Midbrain (tissue), 1 donor: ENCODE data around the gene SOHLH1.

Source experiments
- DNase-seq: peaks from one replicate; lab custom pipeline; 2025; lab: John Stamatoyannopoulos, UW

Gene SOHLH1

DNA sequence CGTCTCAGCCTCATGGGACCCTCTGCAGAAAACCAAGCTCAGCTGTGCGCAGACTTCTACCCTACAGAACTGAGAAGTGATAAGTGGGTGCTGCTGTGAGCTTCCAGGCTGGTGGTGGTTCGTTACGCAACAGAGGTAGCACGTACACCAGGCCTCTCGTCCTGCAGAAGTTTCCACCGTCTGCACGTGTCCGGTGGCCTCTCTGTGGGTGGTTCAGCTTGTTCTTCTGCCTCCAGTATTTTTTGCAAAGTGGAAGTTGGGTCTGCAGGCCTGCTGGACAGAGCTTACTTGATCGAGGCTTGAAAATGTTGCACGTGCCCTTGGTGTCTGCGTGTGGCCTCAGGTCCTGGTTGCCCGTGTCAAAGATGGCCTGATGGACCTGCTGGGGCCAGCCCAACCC is 30.2 kb upstream of the SOHLH1 start:
- no peak for DNase-seq

DNA sequence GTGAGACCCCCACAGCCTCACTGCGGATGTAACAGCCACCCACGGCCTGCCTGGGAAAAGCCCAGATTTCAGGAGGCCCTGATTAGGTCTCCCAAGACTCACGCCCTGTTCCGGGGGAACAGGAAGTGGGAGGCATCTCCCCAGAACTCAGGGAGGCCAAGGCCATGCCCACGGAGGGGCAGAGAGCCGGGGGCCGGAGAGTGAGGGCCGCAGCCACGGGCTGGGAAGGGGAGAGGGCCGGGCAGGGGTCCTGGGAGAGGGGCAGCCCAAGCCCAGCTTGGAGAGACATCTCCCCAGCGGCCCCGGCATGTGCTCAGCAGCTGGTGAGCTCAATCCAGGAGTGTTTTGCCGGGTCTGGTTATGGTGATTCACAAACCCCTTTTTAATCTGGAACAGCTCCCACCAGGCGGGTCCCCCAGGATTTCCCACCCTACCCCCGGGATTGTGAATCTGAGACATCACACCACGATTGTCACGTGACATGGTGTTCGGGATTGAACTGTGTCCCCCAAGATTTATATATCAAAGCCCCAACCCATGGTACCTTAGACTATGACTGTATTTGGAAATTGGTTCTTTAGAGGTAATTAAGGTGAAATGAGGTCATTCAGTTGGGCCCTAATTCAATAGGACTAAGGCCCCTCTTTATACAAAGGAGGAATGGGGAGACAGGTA is 29.3 kb upstream of the SOHLH1 start:
- DNase-seq, result no peak

DNA sequence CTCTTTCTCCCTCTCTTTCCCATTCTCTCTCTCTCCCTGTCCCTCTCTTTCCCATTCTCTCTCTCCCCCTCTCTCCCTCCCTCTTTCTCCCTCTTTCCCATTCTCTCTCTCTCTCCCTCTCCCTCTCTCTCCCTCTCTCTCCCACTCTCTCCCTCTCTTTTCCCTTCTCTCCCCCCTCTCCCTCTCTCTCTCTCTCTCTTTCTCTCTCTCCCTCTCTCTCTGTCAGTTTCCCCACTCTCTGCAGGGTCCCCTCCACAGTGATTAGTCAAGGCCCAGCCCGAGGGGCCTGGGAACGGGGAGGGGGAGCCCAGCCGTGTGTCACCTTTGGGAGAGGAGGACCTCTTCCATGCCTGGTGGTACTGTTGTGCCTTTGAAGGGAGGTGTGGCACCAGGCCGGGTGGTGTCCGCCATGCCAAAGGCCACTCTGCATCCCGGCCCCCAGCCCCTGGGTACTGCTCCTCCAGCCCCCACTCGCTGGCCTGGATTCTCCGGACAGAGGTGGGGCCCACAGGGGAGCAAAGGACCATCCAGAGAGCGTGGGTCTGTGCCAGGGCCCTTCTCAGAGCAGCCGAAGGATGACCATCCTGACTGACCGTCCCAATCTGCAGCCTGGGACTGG is 28.1 kb upstream of the SOHLH1 start:
- no peak for DNase-seq

DNA sequence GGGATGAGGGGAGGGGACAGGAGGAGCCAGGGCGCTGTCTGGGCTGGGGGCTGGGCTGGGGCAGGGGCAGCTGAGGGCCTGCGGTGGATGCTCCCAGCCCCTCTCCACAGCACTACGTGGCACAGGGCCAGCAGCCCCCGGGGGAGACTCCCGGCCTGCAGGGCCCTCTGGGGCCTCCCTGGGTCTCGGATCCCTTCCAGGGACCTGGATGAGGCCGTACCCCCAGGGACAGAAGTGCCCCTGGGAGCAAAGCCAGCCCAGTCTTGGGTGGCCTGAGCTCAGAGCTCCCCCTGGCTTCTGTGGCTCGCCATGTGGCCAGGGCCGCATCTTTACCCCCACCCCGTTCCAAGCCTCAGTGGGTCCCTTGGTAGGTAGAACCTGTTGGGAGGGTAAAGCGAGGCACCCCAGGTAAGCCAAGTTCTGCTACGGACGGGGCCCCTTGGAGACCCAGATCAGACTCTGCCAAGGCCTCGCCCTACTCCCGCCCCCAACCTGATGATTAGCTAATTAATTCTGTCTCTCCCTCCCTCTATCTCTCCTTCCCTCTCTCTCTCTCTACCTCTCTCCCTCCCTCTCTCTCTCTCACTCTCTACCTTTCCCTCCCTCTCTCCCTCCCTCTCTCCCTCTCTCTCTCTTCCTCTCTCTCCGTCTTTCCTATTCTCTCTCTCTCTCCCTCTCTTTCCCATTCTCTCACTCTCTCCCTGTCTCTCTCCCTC is 27.0 kb upstream of the SOHLH1 start:
- no peak for DNase-seq

DNA sequence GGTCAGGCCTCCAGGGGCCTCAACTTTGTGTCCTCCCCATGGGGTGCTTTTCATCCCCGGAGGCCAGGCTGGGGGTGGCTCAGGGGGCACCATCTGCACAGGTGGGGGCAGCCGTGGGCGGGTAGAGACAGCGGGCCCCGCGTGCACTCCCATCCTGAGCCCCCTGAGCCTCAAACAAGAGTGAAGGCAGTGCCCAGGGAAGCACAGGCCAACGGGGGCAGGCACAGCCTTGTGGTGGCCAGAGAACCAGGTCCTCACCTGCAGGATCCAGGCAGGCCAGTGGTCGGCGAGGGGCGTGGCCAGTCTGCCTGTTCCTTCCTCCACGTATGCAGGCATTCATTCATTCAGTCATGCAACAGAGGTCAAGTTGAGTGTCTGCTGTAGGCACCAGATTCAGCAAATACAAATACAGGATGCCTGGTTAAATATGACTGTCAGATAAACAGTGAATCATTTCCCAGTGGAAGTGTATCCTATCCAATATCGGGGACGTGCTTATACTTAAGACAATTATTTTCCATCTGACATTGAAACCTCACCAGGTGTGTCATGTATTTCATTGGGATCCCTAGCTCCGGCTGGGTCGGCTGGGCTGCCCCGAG is 25.0 kb upstream of the SOHLH1 start:
- no peak for DNase-seq

DNA sequence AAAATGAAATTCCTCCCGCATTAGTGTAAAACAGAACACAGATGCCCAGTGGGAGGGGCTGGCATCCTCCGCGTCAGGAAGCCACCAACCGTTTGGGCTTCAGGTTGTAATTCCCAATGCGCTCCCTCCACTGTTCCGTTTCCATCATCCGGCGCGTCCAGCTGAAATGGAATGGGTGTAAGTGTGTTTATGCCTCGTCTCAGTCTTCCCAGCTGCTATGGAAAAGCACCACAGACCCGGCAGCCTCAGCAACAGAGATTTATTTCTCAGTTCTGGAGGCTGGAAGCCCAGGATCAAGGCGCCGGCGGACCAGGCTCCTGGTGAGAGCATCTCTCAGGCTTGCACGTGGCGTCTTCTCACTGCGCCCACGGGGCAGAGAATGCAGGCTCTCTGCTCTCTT is 23.1 kb upstream of the SOHLH1 start:
- no peak for DNase-seq

DNA sequence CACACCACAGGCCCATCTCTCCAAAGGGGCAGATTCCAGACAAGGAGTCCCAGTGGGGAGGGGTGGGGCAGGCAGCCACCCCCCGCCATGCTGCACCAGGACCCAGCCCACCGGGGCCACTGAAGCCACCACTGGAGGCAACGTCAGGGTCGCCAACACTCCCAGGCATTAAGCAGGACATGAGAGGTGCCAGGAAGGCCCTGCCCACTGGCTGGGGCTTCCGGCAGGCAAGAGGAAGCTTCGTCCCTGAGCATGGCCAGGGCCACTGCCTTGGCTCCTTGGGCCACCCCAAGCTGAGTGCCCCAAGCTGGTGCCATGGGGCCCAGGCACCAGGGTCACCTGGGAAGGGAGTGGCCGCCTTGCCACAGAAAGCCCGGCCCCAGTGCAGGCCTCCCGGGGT is 20.2 kb upstream of the SOHLH1 start:
- no peak for DNase-seq

DNA sequence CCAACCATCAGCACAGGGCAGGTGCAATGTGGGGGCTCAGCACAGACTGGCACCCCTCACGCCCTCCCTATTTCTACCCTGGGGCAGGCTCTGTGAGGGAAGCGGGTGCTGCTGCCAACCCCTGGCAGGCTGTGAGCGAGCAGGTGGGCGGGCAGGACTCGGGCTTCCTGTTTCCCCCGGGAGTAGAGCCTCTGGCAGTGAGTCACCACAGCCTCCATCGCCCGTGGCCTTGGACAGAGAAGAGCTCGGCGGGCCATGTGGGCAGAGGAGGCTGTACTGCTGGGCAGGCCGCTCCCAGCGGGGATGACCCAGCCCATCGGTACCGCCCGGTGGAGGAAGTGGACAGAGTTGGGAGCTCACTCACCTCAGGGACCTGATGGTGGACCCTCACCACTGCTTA is 19.3 kb upstream of the SOHLH1 start:
- DNase-seq, result no peak

DNA sequence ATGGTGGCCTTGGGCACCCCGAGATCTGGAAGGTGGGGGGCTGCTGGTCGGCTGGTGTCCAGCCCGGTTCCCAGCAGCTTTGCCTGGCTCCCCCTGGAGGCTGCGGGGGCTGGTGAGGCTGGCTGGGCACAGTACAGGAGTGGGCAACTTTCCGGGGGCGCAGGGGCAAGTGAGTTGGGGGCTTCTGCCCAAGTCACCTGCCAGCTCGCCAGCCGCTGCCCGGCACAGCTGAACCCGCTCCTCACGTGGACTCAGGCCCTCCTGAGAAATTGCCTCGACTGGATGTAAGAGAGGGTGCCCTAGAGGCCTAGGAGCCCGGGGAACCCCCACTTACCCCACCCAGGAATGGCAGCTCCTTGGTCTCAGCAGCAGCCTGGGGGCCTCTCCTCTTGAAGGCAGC is 18.1 kb upstream of the SOHLH1 start:
- DNase-seq, result no peak

DNA sequence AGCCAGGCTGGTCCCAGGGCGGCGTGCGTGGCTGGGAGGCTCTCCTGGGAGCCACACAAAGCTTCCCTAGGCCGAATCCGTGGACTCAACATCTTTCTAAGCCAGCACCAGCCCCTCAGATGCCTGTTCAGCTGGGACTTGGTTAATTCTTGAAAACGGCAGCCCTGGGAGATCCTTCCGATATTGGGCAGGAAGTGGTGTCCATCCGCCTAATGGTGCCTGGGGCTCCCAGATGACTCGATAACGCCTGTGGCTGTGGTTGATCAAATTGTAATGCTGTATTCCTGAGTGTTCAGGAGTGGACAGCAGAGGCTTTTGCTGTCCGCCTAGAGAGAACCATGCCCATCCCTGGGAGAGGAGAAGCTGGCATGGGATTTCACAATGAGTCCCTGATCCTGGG is 16.8 kb upstream of the SOHLH1 start:
- no peak for DNase-seq

DNA sequence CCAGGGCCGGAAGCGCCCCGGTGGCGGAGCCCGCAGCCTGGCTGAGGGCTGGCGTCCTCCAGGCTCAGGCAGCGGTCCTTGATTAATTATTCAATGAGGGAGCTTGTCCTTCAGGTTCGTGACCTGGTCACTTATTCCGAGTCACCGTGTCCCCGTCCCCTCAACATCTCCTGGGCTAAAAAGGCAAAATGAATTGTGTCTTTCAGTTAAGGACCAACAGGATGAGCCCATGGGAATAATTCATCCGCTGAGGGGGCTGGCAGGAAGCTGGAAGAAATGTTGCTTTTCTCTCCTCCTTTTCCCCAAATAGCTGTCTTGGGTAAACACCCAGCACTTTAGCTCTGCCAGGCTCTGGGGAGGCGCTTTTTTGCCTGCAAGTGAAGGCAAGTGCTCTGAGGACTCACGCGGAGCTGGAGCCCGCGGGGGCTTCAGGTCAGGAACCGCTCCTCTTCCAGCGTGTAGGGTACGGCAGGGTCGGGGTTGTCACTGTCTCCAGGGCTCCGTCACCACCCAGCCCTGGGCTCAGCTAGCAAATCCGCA is 15.8 kb upstream of the SOHLH1 start:
- DNase-seq, result no peak

DNA sequence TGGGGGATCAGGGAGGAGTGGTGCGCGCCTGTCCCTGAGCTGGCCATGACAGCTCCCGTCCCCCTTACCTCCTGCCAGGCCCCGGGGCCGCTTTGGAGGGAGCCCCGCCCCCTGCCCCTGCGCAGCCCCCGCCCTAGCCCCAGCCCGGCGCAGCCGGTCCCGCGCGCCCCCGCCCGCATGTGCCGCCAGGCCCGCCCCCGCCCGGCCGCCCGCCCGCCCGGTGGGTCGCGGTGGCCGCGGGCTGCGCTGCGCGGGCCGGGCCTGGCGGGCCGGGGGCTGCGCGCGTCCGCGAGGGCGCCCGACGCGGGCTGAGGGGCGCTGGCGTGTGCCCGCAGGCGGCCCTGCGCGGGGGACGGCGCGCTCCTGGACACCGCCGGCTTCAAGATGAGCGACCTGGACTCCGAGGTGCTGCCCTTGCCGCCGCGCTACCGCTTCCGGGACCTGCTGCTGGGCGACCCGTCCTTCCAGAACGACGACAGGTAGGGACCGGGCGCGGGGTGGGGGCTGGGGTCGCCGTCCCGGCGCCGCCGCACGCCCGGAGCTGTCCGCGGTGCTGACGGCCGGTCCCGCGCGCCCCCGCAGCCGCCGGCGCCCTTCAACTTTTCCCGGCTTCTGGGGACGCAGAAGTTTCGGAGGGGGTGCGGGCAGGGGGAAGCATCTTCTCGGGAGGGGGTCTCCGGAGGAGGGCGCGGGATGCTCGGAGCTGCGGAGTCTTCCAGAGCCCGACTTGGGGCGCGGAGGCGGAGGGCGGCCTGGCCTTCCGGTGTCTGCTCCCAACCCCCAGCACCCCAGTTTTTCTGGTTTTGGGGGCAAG is 15.2 kb upstream of the SOHLH1 start:
- no peak for DNase-seq

DNA sequence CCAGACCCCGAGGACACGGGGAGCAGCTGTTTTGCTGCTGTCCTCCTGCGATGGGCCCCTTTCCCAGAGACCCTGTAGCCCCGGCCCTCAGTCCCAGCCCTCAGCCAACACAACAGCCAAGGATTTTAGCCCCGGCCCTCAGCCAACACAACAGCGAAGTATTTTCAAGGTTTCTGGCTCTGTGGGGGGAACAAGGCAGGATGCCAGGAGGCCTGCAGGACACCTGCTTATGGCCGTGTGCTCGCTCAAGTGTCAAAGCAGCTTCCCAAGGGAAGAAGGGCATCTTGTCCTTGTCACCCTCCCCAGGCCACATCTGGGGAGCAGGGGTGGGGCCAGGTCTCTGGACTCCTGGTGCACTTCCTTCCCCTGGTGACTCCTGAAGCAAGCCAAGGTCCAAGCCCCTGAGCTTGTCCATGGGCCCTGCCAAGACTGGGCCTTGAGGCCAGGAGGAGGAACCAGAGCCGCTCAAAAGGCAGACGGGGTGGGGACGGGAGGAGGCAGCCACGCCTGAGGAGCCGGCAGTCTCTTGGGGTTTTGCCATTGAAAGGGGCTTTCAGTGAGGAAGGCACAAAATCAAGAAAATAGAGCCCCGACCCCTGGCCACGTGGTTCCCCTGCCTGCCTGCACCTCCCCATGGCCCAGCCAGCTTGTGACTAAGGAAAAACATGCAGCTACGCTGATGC is 13.5 kb upstream of the SOHLH1 start:
- no peak for DNase-seq

DNA sequence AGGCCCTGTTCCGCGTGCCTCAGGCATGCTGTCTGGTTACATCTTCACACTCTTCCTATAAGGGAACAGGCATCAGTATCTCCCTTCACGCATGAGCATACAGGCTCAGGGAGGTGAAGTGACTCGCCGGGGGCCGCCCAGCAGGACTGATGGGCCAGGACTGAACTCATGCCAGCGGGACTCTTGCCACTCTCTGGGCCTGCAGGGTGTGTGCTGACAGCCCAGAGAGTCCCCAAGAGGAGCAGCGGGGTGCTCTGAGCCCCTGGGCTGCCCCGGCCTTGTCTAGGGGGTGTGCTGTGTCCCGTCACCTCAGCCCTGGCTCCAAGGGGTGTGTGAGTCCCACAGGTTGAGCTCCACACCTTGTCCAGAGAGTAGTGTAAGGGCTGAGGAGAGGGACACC is 12.6 kb upstream of the SOHLH1 start:
- no peak for DNase-seq

DNA sequence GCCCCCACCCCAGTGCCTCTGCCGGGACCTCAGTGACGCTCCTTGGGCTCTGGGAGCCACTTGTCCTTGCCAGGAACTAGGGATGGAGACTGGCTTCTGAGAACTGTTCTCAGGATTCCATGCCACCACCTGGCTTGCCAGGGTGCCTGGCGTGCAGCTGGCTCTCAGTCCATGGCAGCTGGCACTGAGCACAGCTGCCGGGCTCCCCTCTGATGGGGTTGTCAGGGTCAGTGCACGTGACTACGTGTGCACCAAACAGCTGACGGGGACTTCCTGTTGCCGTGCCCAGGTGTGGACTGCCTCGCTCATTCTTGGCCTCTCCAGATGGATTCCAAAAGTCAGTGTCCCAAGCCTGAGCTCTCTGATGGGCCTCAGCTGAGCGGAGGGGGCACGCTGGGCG is 12.1 kb upstream of the SOHLH1 start:
- DNase-seq, result no peak

DNA sequence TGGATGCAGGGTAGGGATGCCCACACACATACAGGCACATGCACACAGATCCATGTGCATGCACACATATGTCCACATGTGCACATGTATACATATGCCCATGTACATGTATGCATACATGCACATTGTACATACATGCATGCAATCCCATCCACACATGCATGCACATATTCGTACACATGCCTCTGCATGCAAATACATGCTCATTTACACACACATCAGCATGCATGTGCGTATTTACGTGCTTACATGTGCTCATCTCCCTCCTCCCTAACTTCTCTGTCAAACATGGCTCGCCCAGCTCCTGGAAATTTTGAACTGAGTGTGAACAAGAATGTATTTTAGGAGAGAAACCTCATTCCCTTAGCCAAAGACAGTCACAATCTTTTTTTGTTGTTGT is 8.9 kb upstream of the SOHLH1 start:
- DNase-seq, result no peak

DNA sequence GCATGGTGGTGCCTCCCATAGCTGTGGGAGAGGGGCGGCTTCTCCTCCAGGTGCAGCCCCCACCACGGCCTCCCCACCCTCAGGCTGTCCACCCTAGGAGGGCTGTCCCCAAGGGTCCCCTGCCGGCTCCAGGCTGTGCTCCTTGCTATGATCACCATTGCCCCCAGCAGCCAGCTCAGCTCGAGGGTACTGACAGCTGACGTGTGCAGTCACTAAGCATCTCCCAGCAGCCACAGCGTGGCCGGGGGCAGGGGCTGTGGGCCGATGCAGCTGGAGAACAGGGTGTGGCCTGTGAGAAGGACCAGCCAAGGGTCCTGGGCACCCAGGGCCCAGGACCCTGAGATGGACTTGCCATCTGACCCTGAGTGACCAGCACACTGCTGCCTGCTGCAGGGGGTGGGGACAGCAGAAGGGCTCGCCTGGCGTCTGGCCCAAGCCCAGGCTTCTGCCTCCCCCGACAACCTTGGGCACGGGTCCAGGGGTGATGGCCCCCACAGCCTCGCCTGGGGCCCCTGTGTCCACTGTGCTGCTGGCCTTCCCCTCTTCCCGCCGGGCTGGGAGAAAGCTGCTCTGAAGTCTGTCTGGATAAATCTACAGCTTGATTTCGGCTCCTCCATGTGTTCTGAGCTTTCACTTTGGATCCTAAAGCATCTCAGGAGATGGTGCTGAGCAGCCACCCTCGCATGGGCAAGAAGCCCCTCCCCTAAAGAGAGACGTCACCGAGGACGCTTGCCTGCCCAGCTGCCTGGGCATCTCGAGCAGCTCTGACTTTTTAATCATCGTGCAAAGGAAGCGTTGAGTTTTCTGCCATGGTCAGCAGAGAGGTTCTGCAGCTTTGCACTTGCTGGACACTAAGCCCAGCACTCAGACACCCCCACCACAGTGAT is 8.2 kb upstream of the SOHLH1 start:
- no peak for DNase-seq

DNA sequence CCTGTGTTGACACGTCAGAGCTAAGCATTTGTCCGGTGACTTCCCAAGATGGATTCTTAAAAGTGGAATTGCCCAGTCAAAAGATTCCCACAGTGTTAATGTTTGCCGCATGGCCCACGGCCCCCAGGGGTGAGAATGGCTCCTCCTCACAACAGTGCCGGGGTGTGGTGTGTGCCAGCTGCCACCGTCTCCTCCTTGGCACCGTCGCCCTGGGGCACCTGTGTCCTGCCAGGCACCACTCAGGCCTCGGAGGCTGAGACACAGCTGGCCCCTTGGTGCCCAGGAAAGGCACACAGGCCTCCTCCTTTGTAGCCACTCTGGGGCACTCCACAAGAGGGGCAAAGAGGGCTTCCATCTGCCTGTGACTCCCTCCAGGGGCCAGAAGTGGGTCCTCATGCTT is 7.0 kb upstream of the SOHLH1 start:
- DNase-seq, result no peak

DNA sequence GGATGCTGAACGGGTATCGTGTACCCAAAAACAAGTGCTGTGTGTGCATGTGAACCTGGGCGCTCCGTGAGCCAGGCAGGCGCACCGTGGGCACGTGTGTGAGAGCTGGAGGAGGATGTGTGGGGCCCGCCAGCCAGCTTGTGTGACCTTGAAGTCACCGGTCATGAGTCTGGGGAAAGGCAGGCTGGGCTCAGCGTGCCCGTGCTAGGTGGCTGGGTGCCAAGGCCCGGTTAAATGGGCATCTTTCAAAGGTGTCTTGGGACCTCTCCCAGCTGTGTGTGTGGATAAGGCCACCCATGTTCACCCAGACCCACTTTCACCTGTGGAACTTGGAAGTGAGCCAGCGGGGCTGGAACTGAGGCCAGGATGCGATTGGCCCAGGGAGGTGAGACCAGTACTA is 6.1 kb upstream of the SOHLH1 start:
- no peak for DNase-seq

DNA sequence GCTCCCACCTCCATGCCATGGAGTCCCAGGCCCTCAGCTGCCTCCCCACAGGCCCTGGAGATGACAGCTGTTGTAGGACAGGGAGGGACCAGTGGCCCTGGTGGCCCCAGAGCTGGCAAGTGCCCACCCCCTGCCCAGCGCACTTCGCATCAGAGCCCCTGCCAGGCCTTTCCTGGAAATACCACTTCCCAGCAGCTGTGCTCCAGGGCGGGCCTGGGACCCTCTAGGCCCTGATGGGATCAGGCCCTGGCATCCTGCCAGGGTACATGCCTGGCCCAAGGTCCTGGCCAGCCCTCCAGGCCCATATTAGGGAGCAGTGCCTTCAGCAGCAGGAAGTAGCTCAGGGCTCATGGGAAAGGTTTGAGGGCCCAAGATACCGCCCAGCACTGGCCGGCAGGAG is 5.2 kb upstream of the SOHLH1 start:
- DNase-seq, result no peak
